GM19043 (cell line): ENCODE results near the gene RPL22.

Experiments used
- ATAC-seq: cut with Tn5 transposase; IDR thresholded peaks from one replicate; pipeline ENCODE4 v1.9.1; 2021; ENCODE audit warnings: low read depth; ENCODE audit not compliant: unreplicated experiment

The RPL22 gene

GRCh38 chr1:6157528-6158174, 41.7 kb downstream of the RPL22 start:
- no peak for ATAC-seq

- ATAC-seq, result no peak
Observed at GRCh38 chr1:6157132-6157527, 42.3 kb downstream of the RPL22 start.

DNA sequence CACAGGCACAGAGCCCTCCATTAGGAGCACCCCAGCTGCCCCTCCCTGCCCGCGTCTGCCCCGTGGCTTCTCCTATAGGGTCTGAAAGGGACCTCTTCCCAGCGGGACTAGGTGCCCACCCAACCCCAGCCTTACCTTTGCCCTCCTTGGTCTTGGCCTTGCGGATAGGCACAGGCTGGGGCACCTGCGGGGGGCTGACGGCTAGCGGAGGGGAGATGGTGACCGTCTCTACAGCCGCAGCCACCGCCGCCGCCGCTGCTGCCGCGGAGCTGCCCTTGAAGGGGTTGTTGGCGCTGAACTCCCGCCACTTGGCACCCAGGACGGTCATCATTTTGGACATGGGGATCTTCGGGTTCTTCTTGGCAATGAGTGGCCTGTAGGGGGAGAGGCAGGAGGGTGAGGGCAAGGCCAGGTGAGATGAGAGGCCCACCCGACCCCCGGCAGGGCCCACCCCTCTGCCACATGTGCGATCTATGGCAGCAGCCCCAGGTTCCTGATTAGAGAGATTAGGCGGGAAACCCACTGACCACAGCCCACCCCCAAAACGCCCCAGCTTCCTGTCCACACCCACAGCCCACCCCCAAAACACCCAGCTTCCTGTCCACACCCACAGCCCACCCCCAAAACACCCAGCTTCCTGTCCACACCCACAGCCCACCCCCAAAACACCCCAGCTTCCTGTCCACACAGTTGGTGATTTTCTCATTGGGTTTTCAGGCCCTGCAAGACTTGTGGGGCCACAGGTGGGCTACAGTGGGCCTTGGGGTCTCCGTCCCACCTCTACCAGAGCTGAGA, 44.7 kb downstream of the RPL22 start:
- no peak for ATAC-seq

- no peak for ATAC-seq
Observed at GRCh38 chr1:6152882-6153281, 46.5 kb downstream of the RPL22 start.

DNA sequence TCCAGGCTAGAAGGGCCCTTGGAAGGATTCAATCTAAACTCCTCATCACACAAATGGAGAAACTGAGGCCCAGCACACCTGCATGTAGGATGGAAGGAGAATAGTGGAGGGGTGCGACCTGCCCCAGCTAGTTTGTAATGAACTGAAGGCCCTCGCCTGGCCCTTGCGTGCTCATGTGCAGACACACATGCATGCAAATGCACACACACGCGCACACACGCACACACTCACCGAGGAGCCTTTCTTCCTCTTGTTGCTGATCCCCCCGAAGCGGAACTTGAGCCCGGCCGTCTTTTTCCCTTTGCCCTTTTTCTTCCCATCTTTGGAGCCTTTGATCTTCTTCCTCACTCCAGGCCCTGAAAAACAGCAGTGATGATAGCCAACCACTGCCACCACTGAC, 47.2 kb downstream of the RPL22 start:
- no peak for ATAC-seq

- no peak for ATAC-seq
Observed at GRCh38 chr1:6151291-6151822, 48.0 kb downstream of the RPL22 start.

GRCh38 chr1:6150006-6150938, 49.1 kb downstream of the RPL22 start:
- no peak for ATAC-seq

DNA sequence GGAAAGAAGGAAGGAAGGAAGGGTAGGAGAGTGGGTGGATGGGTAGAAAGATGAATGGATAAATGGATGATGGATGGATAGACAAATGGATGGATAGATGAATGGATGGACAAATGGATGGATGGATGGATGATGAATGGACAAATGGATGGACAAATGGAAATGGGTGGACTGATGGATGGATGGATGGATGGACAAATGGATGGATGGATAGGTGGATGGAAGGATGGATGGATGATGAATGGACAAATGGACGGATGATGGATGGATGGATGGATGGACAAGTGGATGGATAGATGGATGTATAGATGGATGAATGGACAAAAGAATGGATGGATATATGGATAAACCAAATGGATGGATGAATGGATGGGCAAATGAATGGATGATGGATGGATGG, 49.8 kb downstream of the RPL22 start:
- ATAC-seq, result no peak

GRCh38 chr1:6148497-6149241, 50.7 kb downstream of the RPL22 start:
- no peak for ATAC-seq

DNA sequence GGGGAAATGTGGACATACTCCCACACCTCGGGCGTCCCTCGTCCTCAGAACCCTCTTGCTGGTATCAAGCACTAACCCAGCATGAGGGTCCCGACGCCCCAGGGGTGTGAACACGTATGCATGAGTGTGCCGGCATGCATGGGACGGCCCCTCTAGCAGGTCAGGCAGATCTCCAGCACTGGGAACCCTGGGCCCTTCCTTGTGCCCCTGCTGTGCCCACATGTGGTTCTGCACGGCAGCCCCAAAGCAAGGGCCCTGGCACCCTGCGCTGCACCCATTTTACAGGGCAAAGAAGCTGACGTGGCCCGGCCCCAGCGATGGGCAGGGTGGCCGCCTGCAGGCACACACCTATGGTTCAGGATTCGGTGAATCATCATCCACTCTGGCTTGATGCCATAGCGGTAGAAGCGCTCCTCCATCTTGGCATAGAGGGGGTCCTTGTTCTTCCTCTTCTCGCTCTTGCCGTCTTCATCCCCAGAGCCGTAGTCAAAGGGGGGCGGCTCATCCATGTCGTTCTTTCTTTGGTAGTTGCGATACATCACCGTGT, 53.5 kb downstream of the RPL22 start:
- no peak for ATAC-seq

- no peak for ATAC-seq
Observed at GRCh38 chr1:6145396-6145750, 54.0 kb downstream of the RPL22 start.

GRCh38 chr1:6144647-6145395, 54.6 kb downstream of the RPL22 start:
- no peak for ATAC-seq

GRCh38 chr1:6144175-6144574, 55.2 kb downstream of the RPL22 start:
- no peak for ATAC-seq

- no peak for ATAC-seq
Observed at GRCh38 chr1:6143395-6143794, 56.0 kb downstream of the RPL22 start.

GRCh38 chr1:6142734-6143133, 56.7 kb downstream of the RPL22 start:
- no peak for ATAC-seq

DNA sequence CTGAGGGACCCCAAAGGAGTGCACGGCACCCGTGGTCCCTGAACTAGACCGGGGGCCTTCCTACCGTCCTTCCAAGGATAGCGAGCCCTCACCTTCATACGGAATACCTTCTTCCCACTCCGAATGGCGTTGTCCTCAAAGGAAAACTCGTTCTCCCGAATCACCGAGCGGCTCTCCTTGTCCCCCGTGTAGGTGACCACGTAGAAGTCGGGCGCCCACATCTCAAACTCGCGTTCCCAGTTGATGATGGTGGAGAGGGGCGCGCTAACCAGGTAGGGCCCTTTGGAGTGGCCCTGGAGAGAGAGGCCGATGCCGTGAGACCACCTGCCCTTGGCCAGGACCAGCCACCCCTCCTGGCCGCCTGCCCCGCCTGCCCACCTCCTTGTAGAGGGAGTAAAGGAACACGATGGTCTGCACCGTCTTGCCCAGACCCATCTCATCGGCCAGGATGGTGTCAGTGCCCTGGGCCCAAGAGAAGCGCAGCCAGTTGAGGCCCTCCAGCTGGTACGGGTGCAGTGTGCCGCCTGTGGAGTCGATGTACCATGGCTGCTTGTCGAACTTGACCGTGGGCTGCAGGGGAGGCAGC, 57.3 kb downstream of the RPL22 start:
- no peak for ATAC-seq

GRCh38 chr1:6141592-6141991, 57.8 kb downstream of the RPL22 start:
- no peak for ATAC-seq

DNA sequence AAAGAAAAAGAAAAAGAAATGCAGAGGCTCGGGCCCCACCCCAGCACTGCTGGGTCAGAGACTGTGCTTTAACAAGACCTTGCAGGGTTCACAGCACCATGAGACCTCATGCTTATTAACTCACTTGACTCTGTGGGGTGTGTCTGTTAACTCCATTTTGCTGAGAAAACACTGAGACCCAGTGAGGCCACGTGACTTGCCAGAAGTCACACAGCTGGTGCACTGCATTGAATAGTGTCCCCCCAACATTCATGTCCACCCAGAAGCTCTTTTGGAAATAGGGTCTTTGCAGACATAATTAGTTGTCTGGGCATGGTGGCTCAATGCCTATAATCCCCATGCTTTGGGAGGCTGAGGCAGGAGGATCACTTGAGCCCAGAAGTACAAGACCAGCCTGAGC, 59.0 kb downstream of the RPL22 start:
- no peak for ATAC-seq

GRCh38 chr1:6137758-6138157, 61.6 kb downstream of the RPL22 start:
- ATAC-seq, result no peak
